GM23338 (cell line): ENCODE measurements around the gene MIAT. TPM values are rescaled to one million over a fixed set of nuclear protein-coding genes. Genes with fewer than 3 reads are reported as not detected.

Experiments
- ATAC-seq: fragments of 200-7000 bp; cut with Tn5 transposase; 3 replicates; pipeline ENCODE4 v1.9.1; 2020
- DNase-seq: peaks from one replicate; pipeline ENCODE4 v3.0.0-alpha.2; 2015; ENCODE audit warnings: low spot score
- H2AFZ ChIP-seq: fragments of 200-600 bp; sonication (generic); 2 replicates; pipeline ENCODE4 v1.8.0; 2016; ENCODE audit warnings: antibody characterized with exemption, mild to moderate bottlenecking, moderate library complexity
- H3F3A ChIP-seq: fragments of 200-600 bp; sonication (generic); replicated peaks from 2 replicates; pipeline ENCODE4 v1.8.0; 2017; ENCODE audit warnings: antibody characterized with exemption, mixed run types, low read depth
- H3K27ac ChIP-seq: fragments of 200-600 bp; sonication (generic); 2 replicates; pipeline ENCODE4 v1.6.1; 2016; ENCODE audit warnings: low read depth
- H3K27me3 ChIP-seq: fragments of 200-600 bp; sonication (generic); 2 replicates; pipeline ENCODE4 v1.8.0; 2016; ENCODE audit warnings: mild to moderate bottlenecking, mixed run types, moderate library complexity; ENCODE audit not compliant: insufficient read depth
- H3K36me3 ChIP-seq: fragments of 200-600 bp; sonication (generic); 2 replicates; pipeline ENCODE4 v1.8.0; 2016; ENCODE audit warnings: mild to moderate bottlenecking; ENCODE audit not compliant: insufficient read depth
- H3K4me1 ChIP-seq: fragments of 200-600 bp; sonication (generic); 2 replicates; pipeline ENCODE4 v1.8.0; 2016; ENCODE audit warnings: mild to moderate bottlenecking, moderate library complexity; ENCODE audit not compliant: insufficient read depth
- H3K4me2 ChIP-seq: fragments of 200-600 bp; sonication (generic); 2 replicates; pipeline ENCODE4 v1.7.1; 2017; ENCODE audit warnings: mixed run types
- H3K4me3 ChIP-seq: fragments of 200-600 bp; sonication (generic); 2 replicates; pipeline ENCODE4 v1.6.1; 2016; ENCODE audit warnings: mixed run types
- H3K79me2 ChIP-seq: fragments of 200-600 bp; sonication (generic); replicated peaks from 2 replicates; pipeline ENCODE4 v1.8.0; 2017; ENCODE audit warnings: mild to moderate bottlenecking; ENCODE audit not compliant: insufficient read depth
- H3K9me2 ChIP-seq: fragments of 200-600 bp; sonication (generic); 2 replicates; pipeline ENCODE4 v1.8.0; 2017; ENCODE audit not compliant: insufficient read depth
- H4K20me1 ChIP-seq: fragments of 200-600 bp; sonication (generic); replicated peaks from 2 replicates; pipeline ENCODE4 v1.8.0; 2017; ENCODE audit warnings: mild to moderate bottlenecking; ENCODE audit not compliant: insufficient read depth
- H3K27ac Mint-ChIP-seq: 2 replicates; pipeline ENCODE4 v1.8.0; 2020; ENCODE audit warnings: inconsistent platforms, mild to moderate bottlenecking, moderate library complexity, mixed read lengths
- H3K27me3 Mint-ChIP-seq: 3 replicates; pipeline ENCODE4 v1.8.0; 2022; ENCODE audit warnings: low read depth, mild to moderate bottlenecking, moderate library complexity, mixed read lengths, inconsistent platforms; ENCODE audit not compliant: insufficient read depth, poor library complexity
- H3K36me3 Mint-ChIP-seq: 3 replicates; pipeline ENCODE4 v1.8.0; 2021; ENCODE audit warnings: low read depth, mild to moderate bottlenecking, inconsistent platforms, moderate library complexity, mixed read lengths
- H3K4me1 Mint-ChIP-seq: 3 replicates; pipeline ENCODE4 v1.8.0; 2020; ENCODE audit warnings: mild to moderate bottlenecking, inconsistent platforms, mixed read lengths
- H3K4me3 Mint-ChIP-seq: 3 replicates; pipeline ENCODE4 v1.8.0; 2021; ENCODE audit warnings: moderate library complexity, mild to moderate bottlenecking, inconsistent platforms, mixed read lengths
- H3K9me3 Mint-ChIP-seq: 3 replicates; pipeline ENCODE4 v1.8.0; 2020; ENCODE audit warnings: moderate library complexity, mild to moderate bottlenecking, inconsistent platforms, mixed read lengths
- CREB1 ChIP-seq: fragments of 250-450 bp; sonication (Bioruptor Pico); IDR thresholded peaks from 2 replicates; pipeline ENCODE4 v1.5.0; 2020; ENCODE audit warnings: low read depth, mild to moderate bottlenecking, moderate library complexity
- CTCF ChIP-seq, 2 experiments: fragments of 200-600 bp in 1 of 2; sonication (generic) in 1 of 2; conservative IDR thresholded peaks; 2 replicates each; pipeline versions ENCODE4 v1.5.1 to v1.6.1; 2016 to 2017; ENCODE audit warnings: antibody characterized with exemption in 2 of 2, low read depth in 2 of 2, mild to moderate bottlenecking in 2 of 2, moderate library complexity in 1 of 2
- ETS1 ChIP-seq: IDR thresholded peaks from 2 replicates; pipeline ENCODE4 v1.6.1; 2016; ENCODE audit warnings: antibody characterized with exemption
- EZH2 ChIP-seq: fragments of 200-600 bp; sonication (generic); IDR thresholded peaks from one replicate; pipeline ENCODE4 v1.8.0; 2017; ENCODE audit warnings: antibody characterized with exemption, mild to moderate bottlenecking, low read depth; ENCODE audit not compliant: unreplicated experiment
- EZH2phosphoT487 ChIP-seq: fragments of 200-600 bp; sonication (generic); IDR thresholded peaks from one replicate; pipeline ENCODE4 v1.8.1; 2018; ENCODE audit warnings: antibody characterized with exemption; ENCODE audit not compliant: unreplicated experiment
- JUNB ChIP-seq: IDR thresholded peaks from one replicate; pipeline ENCODE4 v1.6.1; 2016; ENCODE audit warnings: antibody characterized with exemption; ENCODE audit not compliant: unreplicated experiment
- NANOG ChIP-seq: IDR thresholded peaks from 2 replicates; pipeline ENCODE4 v1.6.1; 2016; ENCODE audit warnings: antibody characterized with exemption, borderline replicate concordance
- POLR2AphosphoS5 ChIP-seq: IDR thresholded peaks from 2 replicates; pipeline ENCODE4 v1.6.1; 2016; ENCODE audit warnings: antibody characterized with exemption, low read depth
- STAT1 ChIP-seq: IDR thresholded peaks from one replicate; pipeline ENCODE4 v1.6.1; 2016; ENCODE audit warnings: antibody characterized with exemption; ENCODE audit not compliant: unreplicated experiment
- ZNF114 ChIP-seq: fragments of 250-450 bp; sonication (Bioruptor Pico); IDR thresholded peaks from 2 replicates; pipeline ENCODE4 v1.5.0; 2020; ENCODE audit warnings: mild to moderate bottlenecking, moderate library complexity
- polyA plus RNA-seq: library from polyadenylated mRNA; unstranded; fragments of >200 nt; fragmentation: Nextera tagmentation; extraction: Ambion mirVana; gene quantifications from 2 replicates; pipeline ENCODE4 v1.2.1, GENCODE V29; 2016
- total RNA-seq: library from RNA; depleted of rRNA; stranded (reverse); fragments of >200 nt; shearing (Covaris generic); gene quantifications from 2 replicates; pipeline ENCODE4 v1.2.3, GENCODE V29; 2014
- TF ChIP-seq, protein P1 (sequence below): fragments of 250-450 bp; sonication (Bioruptor Pico); IDR thresholded peaks from 2 replicates; pipeline ENCODE4 v1.5.0; 2020; ENCODE audit warnings: mild to moderate bottlenecking, moderate library complexity
- TF ChIP-seq, protein P2 (sequence below): IDR thresholded peaks from one replicate; pipeline ENCODE4 v1.6.1; 2018; ENCODE audit warnings: antibody characterized with exemption; ENCODE audit not compliant: unreplicated experiment

The MIAT gene
- total and polyA plus RNA-seq, 2 experiments from 2014 or later: 10.0 to 63.6 TPM

DNA sequence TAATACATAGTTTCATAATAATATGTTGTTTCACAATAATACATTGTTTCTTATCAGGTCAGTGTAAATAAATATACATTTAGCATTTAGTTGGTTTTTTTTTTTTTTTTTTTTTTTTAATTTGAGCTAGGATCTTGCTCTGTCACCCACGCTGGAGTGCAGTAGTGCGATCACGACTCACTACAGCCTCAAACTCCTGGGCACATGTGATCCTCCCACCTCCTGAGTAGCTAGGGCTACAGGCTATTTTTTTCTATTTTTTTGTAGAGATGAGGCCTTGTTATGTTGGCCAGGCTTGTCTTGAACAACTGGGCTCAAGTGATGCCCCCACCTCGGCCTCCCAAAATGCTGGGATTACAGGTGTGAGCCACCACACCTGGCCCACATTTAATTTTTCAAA, 43.5 kb downstream of the MIAT start:
- Mint-ChIP-seq H3K36me3 (peaks cover 36% of the 10 kb centered on the region), H3K4me1 (no peaks in the 10 kb centered on the region), H3K9me3 (peaks cover 36% of the 10 kb centered on the region), H3K27me3 (peaks cover 2% of the 10 kb centered on the region), H3K27ac (no peak overlapping the region), H3K4me3 (no peak overlapping the region)
- Histone ChIP-seq H2AFZ (no peak overlapping the region), H3K27ac (no peak overlapping the region), H4K20me1 (no peaks in the 10 kb centered on the region), H3K4me3 (no peak overlapping the region), H3F3A (0 out of 2 replicates have a peak, but pooled peaks cover 7% of the 10 kb centered on the region), H3K4me1 (no peaks in the 10 kb centered on the region; the same call in 1 of the 2 replicates), H3K79me2 (no peaks in the 10 kb centered on the region), H3K4me2 (no peak overlapping the region), H3K36me3 (0 out of 2 replicates have a peak, but pooled peaks cover 11% of the 10 kb centered on the region), H3K9me2 (0 out of 2 replicates have a peak, but pooled peaks cover 3% of the 10 kb centered on the region), H3K27me3 (no peaks in the 10 kb centered on the region)
- DNase-seq (no peak), ATAC-seq (no peak)
- TF ChIP-seq STAT1: no peak
- no peak for TF ChIP-seq ZNF114
- TF ChIP-seq POLR2AphosphoS5: no peak
- TF ChIP-seq CREB1: no peak
- TF ChIP-seq, protein P1, sequence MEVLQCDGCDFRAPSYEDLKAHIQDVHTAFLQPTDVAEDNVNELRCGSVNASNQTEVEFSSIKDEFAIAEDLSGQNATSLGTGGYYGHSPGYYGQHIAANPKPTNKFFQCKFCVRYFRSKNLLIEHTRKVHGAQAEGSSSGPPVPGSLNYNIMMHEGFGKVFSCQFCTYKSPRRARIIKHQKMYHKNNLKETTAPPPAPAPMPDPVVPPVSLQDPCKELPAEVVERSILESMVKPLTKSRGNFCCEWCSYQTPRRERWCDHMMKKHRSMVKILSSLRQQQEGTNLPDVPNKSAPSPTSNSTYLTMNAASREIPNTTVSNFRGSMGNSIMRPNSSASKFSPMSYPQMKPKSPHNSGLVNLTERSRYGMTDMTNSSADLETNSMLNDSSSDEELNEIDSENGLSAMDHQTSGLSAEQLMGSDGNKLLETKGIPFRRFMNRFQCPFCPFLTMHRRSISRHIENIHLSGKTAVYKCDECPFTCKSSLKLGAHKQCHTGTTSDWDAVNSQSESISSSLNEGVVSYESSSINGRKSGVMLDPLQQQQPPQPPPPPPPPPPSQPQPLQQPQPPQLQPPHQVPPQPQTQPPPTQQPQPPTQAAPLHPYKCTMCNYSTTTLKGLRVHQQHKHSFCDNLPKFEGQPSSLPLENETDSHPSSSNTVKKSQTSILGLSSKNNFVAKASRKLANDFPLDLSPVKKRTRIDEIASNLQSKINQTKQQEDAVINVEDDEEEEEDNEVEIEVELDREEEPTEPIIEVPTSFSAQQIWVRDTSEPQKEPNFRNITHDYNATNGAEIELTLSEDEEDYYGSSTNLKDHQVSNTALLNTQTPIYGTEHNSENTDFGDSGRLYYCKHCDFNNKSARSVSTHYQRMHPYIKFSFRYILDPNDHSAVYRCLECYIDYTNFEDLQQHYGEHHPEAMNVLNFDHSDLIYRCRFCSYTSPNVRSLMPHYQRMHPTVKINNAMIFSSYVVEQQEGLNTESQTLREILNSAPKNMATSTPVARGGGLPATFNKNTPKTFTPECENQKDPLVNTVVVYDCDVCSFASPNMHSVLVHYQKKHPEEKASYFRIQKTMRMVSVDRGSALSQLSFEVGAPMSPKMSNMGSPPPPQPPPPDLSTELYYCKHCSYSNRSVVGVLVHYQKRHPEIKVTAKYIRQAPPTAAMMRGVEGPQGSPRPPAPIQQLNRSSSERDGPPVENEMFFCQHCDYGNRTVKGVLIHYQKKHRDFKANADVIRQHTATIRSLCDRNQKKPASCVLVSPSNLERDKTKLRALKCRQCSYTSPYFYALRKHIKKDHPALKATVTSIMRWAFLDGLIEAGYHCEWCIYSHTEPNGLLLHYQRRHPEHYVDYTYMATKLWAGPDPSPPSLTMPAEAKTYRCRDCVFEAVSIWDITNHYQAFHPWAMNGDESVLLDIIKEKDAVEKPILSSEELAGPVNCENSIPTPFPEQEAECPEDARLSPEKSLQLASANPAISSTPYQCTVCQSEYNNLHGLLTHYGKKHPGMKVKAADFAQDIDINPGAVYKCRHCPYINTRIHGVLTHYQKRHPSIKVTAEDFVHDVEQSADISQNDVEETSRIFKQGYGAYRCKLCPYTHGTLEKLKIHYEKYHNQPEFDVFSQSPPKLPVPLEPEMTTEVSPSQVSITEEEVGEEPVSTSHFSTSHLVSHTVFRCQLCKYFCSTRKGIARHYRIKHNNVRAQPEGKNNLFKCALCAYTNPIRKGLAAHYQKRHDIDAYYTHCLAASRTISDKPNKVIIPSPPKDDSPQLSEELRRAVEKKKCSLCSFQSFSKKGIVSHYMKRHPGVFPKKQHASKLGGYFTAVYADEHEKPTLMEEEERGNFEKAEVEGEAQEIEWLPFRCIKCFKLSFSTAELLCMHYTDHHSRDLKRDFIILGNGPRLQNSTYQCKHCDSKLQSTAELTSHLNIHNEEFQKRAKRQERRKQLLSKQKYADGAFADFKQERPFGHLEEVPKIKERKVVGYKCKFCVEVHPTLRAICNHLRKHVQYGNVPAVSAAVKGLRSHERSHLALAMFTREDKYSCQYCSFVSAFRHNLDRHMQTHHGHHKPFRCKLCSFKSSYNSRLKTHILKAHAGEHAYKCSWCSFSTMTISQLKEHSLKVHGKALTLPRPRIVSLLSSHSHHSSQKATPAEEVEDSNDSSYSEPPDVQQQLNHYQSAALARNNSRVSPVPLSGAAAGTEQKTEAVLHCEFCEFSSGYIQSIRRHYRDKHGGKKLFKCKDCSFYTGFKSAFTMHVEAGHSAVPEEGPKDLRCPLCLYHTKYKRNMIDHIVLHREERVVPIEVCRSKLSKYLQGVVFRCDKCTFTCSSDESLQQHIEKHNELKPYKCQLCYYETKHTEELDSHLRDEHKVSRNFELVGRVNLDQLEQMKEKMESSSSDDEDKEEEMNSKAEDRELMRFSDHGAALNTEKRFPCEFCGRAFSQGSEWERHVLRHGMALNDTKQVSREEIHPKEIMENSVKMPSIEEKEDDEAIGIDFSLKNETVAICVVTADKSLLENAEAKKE (CRISPR knock-in tag): no peak
- no peak for TF ChIP-seq NANOG
- TF ChIP-seq ETS1: no peak
- TF ChIP-seq, protein P2, sequence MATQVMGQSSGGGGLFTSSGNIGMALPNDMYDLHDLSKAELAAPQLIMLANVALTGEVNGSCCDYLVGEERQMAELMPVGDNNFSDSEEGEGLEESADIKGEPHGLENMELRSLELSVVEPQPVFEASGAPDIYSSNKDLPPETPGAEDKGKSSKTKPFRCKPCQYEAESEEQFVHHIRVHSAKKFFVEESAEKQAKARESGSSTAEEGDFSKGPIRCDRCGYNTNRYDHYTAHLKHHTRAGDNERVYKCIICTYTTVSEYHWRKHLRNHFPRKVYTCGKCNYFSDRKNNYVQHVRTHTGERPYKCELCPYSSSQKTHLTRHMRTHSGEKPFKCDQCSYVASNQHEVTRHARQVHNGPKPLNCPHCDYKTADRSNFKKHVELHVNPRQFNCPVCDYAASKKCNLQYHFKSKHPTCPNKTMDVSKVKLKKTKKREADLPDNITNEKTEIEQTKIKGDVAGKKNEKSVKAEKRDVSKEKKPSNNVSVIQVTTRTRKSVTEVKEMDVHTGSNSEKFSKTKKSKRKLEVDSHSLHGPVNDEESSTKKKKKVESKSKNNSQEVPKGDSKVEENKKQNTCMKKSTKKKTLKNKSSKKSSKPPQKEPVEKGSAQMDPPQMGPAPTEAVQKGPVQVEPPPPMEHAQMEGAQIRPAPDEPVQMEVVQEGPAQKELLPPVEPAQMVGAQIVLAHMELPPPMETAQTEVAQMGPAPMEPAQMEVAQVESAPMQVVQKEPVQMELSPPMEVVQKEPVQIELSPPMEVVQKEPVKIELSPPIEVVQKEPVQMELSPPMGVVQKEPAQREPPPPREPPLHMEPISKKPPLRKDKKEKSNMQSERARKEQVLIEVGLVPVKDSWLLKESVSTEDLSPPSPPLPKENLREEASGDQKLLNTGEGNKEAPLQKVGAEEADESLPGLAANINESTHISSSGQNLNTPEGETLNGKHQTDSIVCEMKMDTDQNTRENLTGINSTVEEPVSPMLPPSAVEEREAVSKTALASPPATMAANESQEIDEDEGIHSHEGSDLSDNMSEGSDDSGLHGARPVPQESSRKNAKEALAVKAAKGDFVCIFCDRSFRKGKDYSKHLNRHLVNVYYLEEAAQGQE: no peak
- TF ChIP-seq JUNB: no peak
- no peak for TF ChIP-seq EZH2
- no peak for TF ChIP-seq EZH2phosphoT487
- no peak for TF ChIP-seq CTCF (conservative IDR thresholded peaks at IDR 0.05; ENCODE audit: low read depth in 2 of 2)
